ENCODE data around the gene MCM5. TPM values are rescaled to one million over a fixed set of nuclear protein-coding genes. Genes with fewer than 3 reads are reported as not detected.
"Not testable (repeated sequence)": the region's sequence is repeated elsewhere in the genome, so short reads cannot be mapped to it uniquely, and the experiment has no call there.

The MCM5 gene
- total RNA-seq, 4 donors from 2014 or later = 16.5 to 102 (median 21.5) TPM

DNA sequence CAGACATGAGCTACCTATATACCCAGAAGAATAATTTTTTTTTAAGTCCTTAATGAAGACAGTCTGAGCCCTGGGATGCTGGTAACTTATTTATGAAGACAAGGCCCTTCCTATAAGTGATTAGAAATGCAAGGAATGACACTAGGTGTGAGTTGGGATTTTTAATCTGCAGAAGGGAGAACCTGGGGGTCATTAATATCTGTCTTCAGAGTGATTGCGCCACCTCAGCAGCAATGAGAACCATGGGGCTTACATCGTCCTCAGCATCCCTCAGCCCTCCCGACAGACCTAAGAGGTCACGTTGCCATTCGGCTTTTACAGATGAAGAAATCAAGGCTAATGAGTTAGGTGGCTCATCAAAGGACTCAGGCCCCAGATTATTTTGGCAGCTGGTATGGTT lies 55.6 kb downstream of the MCM5 start:
- no peak overlapping the region for H3K27ac ChIP-seq
- TF ChIP-seq POLR2A (IDR thresholded peaks at IDR 0.05) = no peak
- no peak for TF ChIP-seq CTCF (IDR thresholded peaks at IDR 0.05)
- no peak for DNase-seq

DNA sequence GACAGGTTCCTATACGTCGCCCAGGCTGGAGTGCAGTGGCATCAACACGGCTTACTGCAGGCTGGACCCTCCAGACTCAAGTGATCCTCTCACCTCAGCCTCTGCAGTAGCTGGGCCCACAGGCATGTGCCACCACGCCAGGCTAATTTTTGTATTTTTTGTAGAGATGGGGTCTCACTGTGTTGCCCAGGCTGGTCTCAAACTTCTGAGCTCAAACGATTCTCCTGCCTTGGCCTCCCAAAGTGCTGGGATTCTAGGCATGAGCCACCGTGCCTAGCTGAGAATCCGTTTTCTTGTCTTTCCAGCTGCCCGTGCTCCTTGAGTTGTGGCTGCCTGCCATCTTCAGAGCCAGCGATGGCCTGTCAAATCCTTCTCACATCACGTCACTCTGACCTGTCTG lies 56.8 kb downstream of the MCM5 start:
- H3K4me3 ChIP-seq = no peak overlapping the region
- peaks cover 0 to 9% (median 2%) of the 10 kb centered on the region in 4 donors for H3K4me1 ChIP-seq
- TF ChIP-seq POLR2A (IDR thresholded peaks at IDR 0.05) = no peak
- no peak for TF ChIP-seq CTCF (IDR thresholded peaks at IDR 0.05)
- H3K9me3 ChIP-seq = no peaks in the 10 kb centered on the region
- no peaks in the 10 kb centered on the region for H3K36me3 ChIP-seq
- no peak overlapping the region for H3K27ac ChIP-seq
- no peak for DNase-seq
- no peaks in the 10 kb centered on the region for H3K27me3 ChIP-seq

More for the DNA sequence above, 55.6 kb downstream of the MCM5 start:
- Histone ChIP-seq H3K4me3 (no peak overlapping the region), H3K9me3 (no peaks in the 10 kb centered on the region), H3K4me1 (peaks cover 0 to 9% (median 2%) of the 10 kb centered on the region in 4 donors), H3K36me3 (no peaks in the 10 kb centered on the region), H3K27me3 (no peaks in the 10 kb centered on the region)

DNA sequence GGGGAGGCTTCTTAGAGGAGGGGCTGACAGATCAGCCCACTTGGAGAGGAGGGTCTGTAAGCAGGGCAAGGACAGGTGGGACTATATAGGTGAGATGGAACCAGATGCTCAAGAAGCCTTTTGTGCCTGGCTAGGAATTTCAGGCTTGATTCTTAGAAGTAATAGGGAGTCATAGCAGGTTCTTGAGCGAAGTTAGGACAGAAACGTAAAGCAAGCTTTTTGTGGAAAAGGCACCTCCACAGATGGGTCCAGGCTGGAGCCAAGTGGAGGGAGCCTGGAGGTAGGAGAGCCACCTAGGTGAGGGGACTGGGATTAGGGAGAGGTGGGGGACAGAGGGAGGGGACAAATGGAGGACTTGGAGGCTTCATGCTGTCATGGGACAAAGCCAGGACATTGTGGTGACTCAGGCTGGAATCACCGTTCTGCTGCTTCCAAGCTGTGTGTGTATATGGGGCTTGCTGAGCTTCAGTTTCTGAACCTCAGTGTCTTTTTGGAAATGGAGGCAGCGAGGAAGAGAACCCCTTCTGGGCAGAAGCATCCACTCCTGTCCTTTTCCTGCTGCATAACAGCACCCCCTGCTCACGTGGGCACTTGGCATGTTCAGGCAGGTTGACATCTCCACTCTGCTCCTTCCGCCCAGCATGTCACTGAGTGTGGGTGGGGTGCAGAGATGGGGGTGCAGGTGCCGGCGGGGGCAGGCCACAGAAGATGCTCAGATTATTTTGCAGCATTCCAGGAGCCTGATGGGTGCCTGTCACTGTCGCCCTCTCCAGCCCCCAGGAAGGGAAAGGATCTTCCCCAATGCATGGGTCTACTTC lies 58.0 kb downstream of the MCM5 start:
- DNase-seq = no peak
- H3K27me3 ChIP-seq = no peaks in the 10 kb centered on the region
- TF ChIP-seq CTCF (IDR thresholded peaks at IDR 0.05) (no peak), POLR2A (IDR thresholded peaks at IDR 0.05) (no peak)
- H3K27ac ChIP-seq = no peak overlapping the region
- H3K9me3 ChIP-seq = no peaks in the 10 kb centered on the region
- H3K36me3 ChIP-seq = no peaks in the 10 kb centered on the region
- peaks cover 0 to 4% (median 0%) of the 10 kb centered on the region in 4 donors for H3K4me1 ChIP-seq
- H3K4me3 ChIP-seq = no peak overlapping the region

DNA sequence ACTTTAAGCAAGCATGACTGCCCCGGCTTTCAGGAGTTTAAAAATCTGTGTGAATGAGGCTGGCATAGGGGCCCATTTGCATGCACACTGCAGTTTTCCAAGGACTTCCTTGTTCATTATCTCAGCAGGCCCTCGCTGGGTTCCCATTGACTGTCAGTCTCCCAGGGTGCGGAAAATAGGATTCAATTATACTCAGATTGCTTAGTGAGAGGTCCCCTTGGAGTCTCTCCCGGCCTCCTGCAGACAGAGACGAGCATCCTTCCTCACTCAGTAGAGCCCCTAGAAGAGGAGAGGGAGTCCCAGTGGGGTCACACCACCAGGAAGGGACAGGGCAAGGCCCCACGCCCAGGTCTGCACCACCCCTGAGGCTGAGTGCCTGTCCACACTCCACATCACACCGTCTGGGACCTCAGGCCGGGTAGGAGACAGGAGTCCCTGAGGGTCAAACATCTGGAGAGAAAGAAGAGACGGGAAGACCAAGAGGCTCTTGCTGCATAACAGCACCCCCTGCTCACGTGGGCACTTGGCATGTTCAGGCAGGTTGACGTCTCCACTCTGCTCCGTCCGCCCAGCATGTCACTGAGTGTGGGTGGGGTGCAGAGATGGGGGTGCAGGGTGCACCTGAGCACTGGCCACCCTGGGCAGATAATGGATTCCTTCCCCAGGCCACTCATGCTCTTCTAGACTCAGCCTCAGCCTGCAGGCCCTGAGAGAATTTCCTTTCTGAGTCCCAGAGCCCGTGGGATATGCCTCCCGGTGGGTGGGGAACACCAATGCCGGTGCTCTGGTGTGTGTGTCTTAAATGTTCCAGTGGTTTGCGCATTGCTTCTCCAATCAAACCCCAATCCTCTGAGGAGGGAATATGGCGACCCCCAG lies 58.8 kb downstream of the MCM5 start:
- no peak overlapping the region for H3K4me3 ChIP-seq
- DNase-seq = no peak
- H3K4me1 ChIP-seq = no peaks in the 10 kb centered on the region
- no peaks in the 10 kb centered on the region for H3K36me3 ChIP-seq
- no peaks in the 10 kb centered on the region for H3K27me3 ChIP-seq
- TF ChIP-seq CTCF (IDR thresholded peaks at IDR 0.05) (no peak), POLR2A (IDR thresholded peaks at IDR 0.05) (no peak)
- no peak overlapping the region for H3K27ac ChIP-seq
- H3K9me3 ChIP-seq = no peaks in the 10 kb centered on the region

DNA sequence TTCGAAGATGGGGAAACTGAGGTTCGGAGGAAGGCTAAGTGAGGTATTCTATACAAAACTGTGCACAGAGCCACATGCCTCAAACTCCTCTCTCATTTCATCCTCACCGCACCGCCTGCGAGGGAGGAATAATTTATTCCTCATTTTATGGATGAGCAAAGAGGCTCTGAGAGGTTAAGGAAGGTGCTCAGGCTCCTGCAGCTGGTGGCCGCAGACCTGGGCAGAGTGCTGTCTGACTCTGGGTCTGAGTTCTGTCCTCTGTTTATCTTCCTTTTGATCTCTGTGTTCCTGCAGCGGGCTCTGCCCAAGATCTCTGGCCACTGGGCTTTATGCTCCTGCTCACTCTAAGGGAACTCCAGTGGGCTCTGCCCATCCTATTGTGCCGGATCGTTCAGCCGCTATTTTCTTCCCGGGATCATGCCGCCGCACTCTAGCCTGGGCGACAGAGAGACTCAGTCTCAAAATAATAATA lies 59.5 kb downstream of the MCM5 start:
- H3K27me3 ChIP-seq = no peaks in the 10 kb centered on the region
- H3K4me1 ChIP-seq = no peaks in the 10 kb centered on the region
- H3K4me3 ChIP-seq = no peak overlapping the region
- no peak for DNase-seq
- no peaks in the 10 kb centered on the region for H3K9me3 ChIP-seq
- no peaks in the 10 kb centered on the region for H3K36me3 ChIP-seq
- H3K27ac ChIP-seq = no peak overlapping the region
- no peak for TF ChIP-seq POLR2A (IDR thresholded peaks at IDR 0.05)
- no peak for TF ChIP-seq CTCF (IDR thresholded peaks at IDR 0.05)

- not testable (repeated sequence) for H3K27me3 ChIP-seq, H3K9me3 ChIP-seq, H3K4me1 ChIP-seq, H3K27ac ChIP-seq, DNase-seq, H3K4me3 ChIP-seq, H3K36me3 ChIP-seq
These were observed 60.0 kb downstream of the MCM5 start for GRCh38 chr22:35459976-35460375.
